ENCODE results near the gene WDFY1. TPM values are rescaled to one million over a fixed set of nuclear protein-coding genes. Genes with fewer than 3 reads are reported as not detected.

WDFY1 gene
- total and polyA plus RNA-seq, 2 experiments from 2014 or later = 54.5 to 127 TPM

DNA sequence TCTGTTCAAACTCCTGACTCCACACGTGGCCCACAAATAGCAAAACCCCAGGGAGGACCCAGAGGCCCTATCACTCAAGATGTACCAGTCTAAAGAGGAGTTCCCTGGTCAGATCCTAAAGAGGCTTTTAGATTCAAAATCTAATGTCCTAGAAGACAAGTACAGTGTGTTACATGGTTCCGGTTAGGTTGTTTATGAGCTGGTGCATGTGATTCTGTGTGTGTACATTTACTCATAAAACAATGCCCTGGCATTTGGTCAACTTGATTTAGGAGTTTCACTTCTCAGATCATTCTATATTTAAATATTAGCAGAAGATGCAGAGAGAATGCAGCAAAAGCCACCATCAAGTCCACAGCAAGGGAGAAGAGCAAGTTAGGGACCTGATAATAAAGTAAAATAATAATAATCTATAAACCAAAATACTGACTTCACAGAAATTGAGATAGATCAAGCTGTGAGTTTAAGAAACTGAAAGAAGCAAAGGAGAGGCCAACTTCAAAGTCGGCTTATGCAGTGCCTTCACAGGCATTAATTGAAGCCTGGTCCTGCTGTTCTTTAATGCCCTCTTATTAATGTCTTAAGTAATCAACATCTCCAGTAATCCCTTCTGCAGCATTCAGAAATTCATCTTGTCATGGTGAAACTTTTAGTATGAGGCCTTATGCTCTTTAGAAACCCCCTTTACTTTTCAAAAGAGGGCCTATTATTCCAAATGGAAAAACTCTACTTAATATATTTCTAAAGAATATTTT is 103.5 kb downstream of the WDFY1 start:
- DNase-seq (ENCODE audit: low spot score) (no peak), ATAC-seq (no peak)
- H3K27me3 ChIP-seq (ENCODE audit: insufficient read depth) = no peaks in the 10 kb centered on the region
- H3K4me1 ChIP-seq (ENCODE audit: insufficient read depth) = peaks cover 11% of the 10 kb centered on the region
- no peak overlapping the region for H3K4me3 Mint-ChIP-seq
- H3K27ac ChIP-seq (ENCODE audit: low read depth) = no peak overlapping the region
- no peaks in the 10 kb centered on the region for H3K79me2 ChIP-seq (replicated peaks; ENCODE audit: insufficient read depth)
- no peaks in the 10 kb centered on the region for H3K9me3 Mint-ChIP-seq
- no peaks in the 10 kb centered on the region for H4K20me1 ChIP-seq (replicated peaks; ENCODE audit: insufficient read depth)
- no peaks in the 10 kb centered on the region for H3K9me2 ChIP-seq (ENCODE audit: insufficient read depth)
- H3K36me3 Mint-ChIP-seq (ENCODE audit: low read depth) = no peaks in the 10 kb centered on the region
- H2AFZ ChIP-seq = no peak overlapping the region
- no peak overlapping the region for H3K27ac Mint-ChIP-seq
- peaks cover 7% of the 10 kb centered on the region for H3K27me3 Mint-ChIP-seq (ENCODE audit: insufficient read depth, low read depth, poor library complexity)
- H3K4me2 ChIP-seq = no peak overlapping the region
- no peaks in the 10 kb centered on the region for H3K36me3 ChIP-seq (ENCODE audit: insufficient read depth)
- no peak for TF ChIP-seq EZH2 (IDR thresholded peaks at IDR 0.05; ENCODE audit: low read depth, unreplicated experiment)
- no peak for TF ChIP-seq ZNF331 (CRISPR knock-in tag; IDR thresholded peaks at IDR 0.05; ENCODE audit: low read depth)
- TF ChIP-seq CTCF (conservative IDR thresholded peaks at IDR 0.05; ENCODE audit: low read depth in 2 of 2) = no peak
- no peak for TF ChIP-seq JUNB (IDR thresholded peaks at IDR 0.05; ENCODE audit: unreplicated experiment)
- no peak overlapping the region for H3K4me3 ChIP-seq
- H3F3A ChIP-seq (replicated peaks; ENCODE audit: low read depth) = 0 out of 2 replicates have a peak, but pooled peaks cover 4% of the 10 kb centered on the region
- H3K4me1 Mint-ChIP-seq = peaks cover 15% of the 10 kb centered on the region

GRCh38 chr2:223837287-223838061 is 107.7 kb downstream of the WDFY1 start, which contains the start of gene AP1S3:
TSS of gene AP1S3 (minus strand) at chr2:223837582. CDS start at chr2:223837450, 132 bp downstream.
- Mint-ChIP-seq H3K27ac (peak within 1 kb of the TSS; percentile 74), H3K36me3 (ENCODE audit: low read depth) (no peaks in the 10 kb centered on the region), H3K27me3 (ENCODE audit: insufficient read depth, low read depth, poor library complexity) (peaks cover 12% of the 10 kb centered on the region), H3K4me3 (peak within 1 kb of the TSS; percentile 91), H3K4me1 (peaks cover 42% of the 10 kb centered on the region), H3K9me3 (no peaks in the 10 kb centered on the region)
- Histone ChIP-seq H3K36me3 (ENCODE audit: insufficient read depth) (no peaks in the 10 kb centered on the region), H3K4me3 (peak within 1 kb of the TSS; percentile 84), H3K9me2 (ENCODE audit: insufficient read depth) (no peaks in the 10 kb centered on the region), H2AFZ (peak within 1 kb of the TSS; percentile 95), H3K27me3 (ENCODE audit: insufficient read depth) (no peaks in the 10 kb centered on the region), H3K27ac (ENCODE audit: low read depth) (peak within 1 kb of the TSS; percentile 88), H3K4me2 (peak within 1 kb of the TSS; percentile 90), H3K4me1 (ENCODE audit: insufficient read depth) (peaks cover 32% of the 10 kb centered on the region), H4K20me1 (replicated peaks; ENCODE audit: insufficient read depth) (no peaks in the 10 kb centered on the region), H3K79me2 (replicated peaks; ENCODE audit: insufficient read depth) (peaks cover 27% of the 10 kb centered on the region), H3F3A (replicated peaks; ENCODE audit: low read depth) (peaks cover 7% of the 10 kb centered on the region; the same call in 1 of the 2 replicates)
- DNase-seq (ENCODE audit: low spot score) (peak; percentile 95), ATAC-seq (peak; percentile 89)
- TF ChIP-seq STAT1 (IDR thresholded peaks at IDR 0.05; ENCODE audit: unreplicated experiment) (no peak), JUNB (IDR thresholded peaks at IDR 0.05; ENCODE audit: unreplicated experiment) (no peak), EZH2 (IDR thresholded peaks at IDR 0.05; ENCODE audit: low read depth, unreplicated experiment) (no peak), ZNF114 (CRISPR knock-in tag; IDR thresholded peaks at IDR 0.05) (no peak), POLR2AphosphoS5 (IDR thresholded peaks at IDR 0.05; ENCODE audit: low read depth) (peak; percentile 58), EZH2phosphoT487 (IDR thresholded peaks at IDR 0.05; ENCODE audit: unreplicated experiment) (no peak), REST (IDR thresholded peaks at IDR 0.05; ENCODE audit: unreplicated experiment) (peak; percentile 35), CREB1 (CRISPR knock-in tag; IDR thresholded peaks at IDR 0.05; ENCODE audit: low read depth) (no peak), NANOG (IDR thresholded peaks at IDR 0.05; ENCODE audit: borderline replicate concordance) (no peak), ZNF331 (CRISPR knock-in tag; IDR thresholded peaks at IDR 0.05; ENCODE audit: low read depth) (peak; percentile 82), CTCF (conservative IDR thresholded peaks at IDR 0.05; ENCODE audit: low read depth in 2 of 2) (peak in 1 of 2 experiments; percentile 30; a peak in 1 of 4 replicates), ETS1 (IDR thresholded peaks at IDR 0.05) (no peak)

Data from GM23338 (cell line).